ENCODE measurements around the gene AIPL1. TPM values are rescaled to one million over a fixed set of nuclear protein-coding genes. Genes with fewer than 3 reads are reported as not detected.

The AIPL1 gene
- total RNA-seq, 3 donors from 2014 or later = not detected

GRCh38 chr17:6461792-6462524 lies 27.0 kb upstream of the AIPL1 start:
- DNase-seq (ENCODE audit: low spot score in 2 of 2) = no peak
- TF ChIP-seq POLR2AphosphoS5 (IDR thresholded peaks at IDR 0.05) (no peak), POLR2A (IDR thresholded peaks at IDR 0.05) (no peak), CTCF (IDR thresholded peaks at IDR 0.05) (no peak)
- H3K4me1 ChIP-seq = no peaks in the 10 kb centered on the region
- H3K4me3 ChIP-seq = no peak overlapping the region
- no peaks in the 10 kb centered on the region for H3K36me3 ChIP-seq
- H3K27me3 ChIP-seq = no peaks in the 10 kb centered on the region
- H3K9me3 ChIP-seq = no peaks in the 10 kb centered on the region
- intact Hi-C loops (cut with DNase I; ENCODE audit: low total_unique reads) = no loop called here
- no peak overlapping the region for H3K27ac ChIP-seq

- H3K27me3 ChIP-seq = no peaks in the 10 kb centered on the region
- DNase-seq (ENCODE audit: low spot score in 2 of 2) = no peak
Observed at GRCh38 chr17:6461246-6461645, 26.3 kb upstream of the AIPL1 start.

GRCh38 chr17:6460531-6461161 lies 25.7 kb upstream of the AIPL1 start:
- H3K36me3 ChIP-seq = no peaks in the 10 kb centered on the region
- no peak overlapping the region for H3K27ac ChIP-seq
- H3K9me3 ChIP-seq = no peaks in the 10 kb centered on the region
- intact Hi-C loops (cut with DNase I; ENCODE audit: low total_unique reads) = no loop called here
- DNase-seq (ENCODE audit: low spot score in 2 of 2) = no peak
- no peaks in the 10 kb centered on the region for H3K27me3 ChIP-seq
- H3K4me3 ChIP-seq = no peak overlapping the region
- TF ChIP-seq POLR2A (IDR thresholded peaks at IDR 0.05) (no peak), POLR2AphosphoS5 (IDR thresholded peaks at IDR 0.05) (no peak), CTCF (IDR thresholded peaks at IDR 0.05) (no peak)
- H3K4me1 ChIP-seq = no peaks in the 10 kb centered on the region

More at GRCh38 chr17:6461246-6461645, 26.3 kb upstream of the AIPL1 start:
- no peak for TF ChIP-seq POLR2AphosphoS5 (IDR thresholded peaks at IDR 0.05)
- no peak for TF ChIP-seq POLR2A (IDR thresholded peaks at IDR 0.05)
- no peak for TF ChIP-seq CTCF (IDR thresholded peaks at IDR 0.05)
- H3K4me1 ChIP-seq = no peaks in the 10 kb centered on the region
- H3K4me3 ChIP-seq = no peak overlapping the region
- H3K27ac ChIP-seq = no peak overlapping the region
- no peaks in the 10 kb centered on the region for H3K9me3 ChIP-seq
- intact Hi-C loops (cut with DNase I; ENCODE audit: low total_unique reads) = no loop called here
- H3K36me3 ChIP-seq = no peaks in the 10 kb centered on the region

GRCh38 chr17:6458460-6458950 lies 23.6 kb upstream of the AIPL1 start:
- H3K27me3 ChIP-seq = no peaks in the 10 kb centered on the region
- no peak overlapping the region for H3K27ac ChIP-seq
- intact Hi-C loops (cut with DNase I; ENCODE audit: low total_unique reads) = no loop called here
- no peak for TF ChIP-seq POLR2AphosphoS5 (IDR thresholded peaks at IDR 0.05)
- TF ChIP-seq POLR2A (IDR thresholded peaks at IDR 0.05) = no peak
- no peak for TF ChIP-seq CTCF (IDR thresholded peaks at IDR 0.05)
- H3K4me3 ChIP-seq = no peak overlapping the region
- no peaks in the 10 kb centered on the region for H3K9me3 ChIP-seq
- no peaks in the 10 kb centered on the region for H3K36me3 ChIP-seq
- no peak for DNase-seq (ENCODE audit: low spot score in 2 of 2)
- H3K4me1 ChIP-seq = no peaks in the 10 kb centered on the region
